HEK293 (cell line): ENCODE measurements around the gene AKIRIN1.

Experiments used
- CTCF ChIA-PET: fragments of 350-600 bp; formaldehyde crosslinking; extraction: SDS; loops from one replicate; lab custom pipeline; 2021; ENCODE audit warnings: antibody characterized with exemption; lab: Yijun Ruan, JAX
- POLR2A ChIA-PET: fragments of 300-600 bp; formaldehyde crosslinking; extraction: SDS; loops from one replicate; lab custom pipeline; 2020; ENCODE audit warnings: antibody characterized with exemption, inconsistent platforms; lab: Yijun Ruan, JAX
- H3K27ac ChIP-seq: fragments of 200-500 bp; sonication (Bioruptor generic); 2 replicates; pipeline ENCODE4 v1.5.1; 2014; ENCODE audit warnings: low read depth, low read length, control low read depth, inconsistent platforms; ENCODE audit errors: extremely low read depth
- H3K36me3 ChIP-seq, 2 experiments: fragments of 200-500 bp in 1 of 2; sonication (Bioruptor generic) in 1 of 2; 1 replicate in 1 of 2; 2 replicates in 1 of 2; pipeline ENCODE4 v1.5.1; 2014 to 2017; ENCODE audit warnings: inconsistent platforms in 2 of 2, low read length in 2 of 2; ENCODE audit not compliant: control insufficient read depth in 2 of 2, insufficient read depth in 1 of 2
- H3K4me1 ChIP-seq: fragments of 200-500 bp; sonication (Bioruptor generic); 2 replicates; pipeline ENCODE4 v1.5.1; 2014; ENCODE audit warnings: mild to moderate bottlenecking, low read length, inconsistent platforms; ENCODE audit not compliant: control insufficient read depth, insufficient read depth
- H3K4me3 ChIP-seq: 2 replicates; pipeline ENCODE4 v1.5.1; 2011; ENCODE audit warnings: low read depth, mild to moderate bottlenecking, control low read depth, low read length, moderate library complexity
- H3K9me3 ChIP-seq: fragments of 200-500 bp; sonication (Bioruptor generic); 2 replicates; pipeline ENCODE4 v1.5.1; 2014; ENCODE audit warnings: low read depth, low read length, inconsistent platforms; ENCODE audit not compliant: control insufficient read depth, insufficient read depth
- KLF8 ChIP-seq: fragments of 450-650 bp; formaldehyde crosslinking; IDR thresholded peaks from 2 replicates; pipeline ENCODE4 v1.5.1; 2016; ENCODE audit warnings: missing biosample characterization, missing genetic modification characterization
- KLF9 ChIP-seq: fragments of 450-650 bp; formaldehyde crosslinking; IDR thresholded peaks from 2 replicates; pipeline ENCODE4 v1.5.1; 2016; ENCODE audit warnings: missing biosample characterization, missing genetic modification characterization, low read depth
- PBX3 ChIP-seq: sonication (generic); formaldehyde crosslinking; IDR thresholded peaks from 2 replicates; pipeline ENCODE4 v1.8.1; 2022; ENCODE audit warnings: mild to moderate bottlenecking, moderate library complexity, missing genetic modification reagents
- SP3 ChIP-seq: fragments of 450-650 bp; formaldehyde crosslinking; IDR thresholded peaks from 2 replicates; pipeline ENCODE4 v1.5.1; 2016; ENCODE audit warnings: missing biosample characterization, missing genetic modification characterization
- ZBTB17 ChIP-seq: fragments of 450-650 bp; formaldehyde crosslinking; IDR thresholded peaks from 2 replicates; pipeline ENCODE4 v1.5.1; 2016; ENCODE audit warnings: missing biosample characterization, missing genetic modification characterization
- ZFP3 ChIP-seq: fragments of 450-650 bp; formaldehyde crosslinking; IDR thresholded peaks from 2 replicates; pipeline ENCODE4 v1.5.1; 2016; ENCODE audit warnings: low read depth, missing biosample characterization, missing genetic modification characterization
- ZFP69B ChIP-seq: fragments of 450-650 bp; formaldehyde crosslinking; IDR thresholded peaks from 2 replicates; pipeline ENCODE4 v1.5.1; 2016; ENCODE audit warnings: missing biosample characterization, missing genetic modification characterization
- ZIC2 ChIP-seq: fragments of 450-650 bp; formaldehyde crosslinking; IDR thresholded peaks from 2 replicates; pipeline ENCODE4 v1.5.1; 2016; ENCODE audit warnings: missing biosample characterization, missing genetic modification characterization
- ZNF2 ChIP-seq: fragments of 450-650 bp; formaldehyde crosslinking; IDR thresholded peaks from 2 replicates; pipeline ENCODE4 v1.5.1; 2016; ENCODE audit warnings: missing biosample characterization, missing genetic modification characterization
- ZNF302 ChIP-seq: fragments of 450-650 bp; formaldehyde crosslinking; IDR thresholded peaks from 2 replicates; pipeline ENCODE4 v1.5.1; 2016; ENCODE audit warnings: missing biosample characterization, missing genetic modification characterization, low read depth
- ZNF366 ChIP-seq: fragments of 450-650 bp; formaldehyde crosslinking; conservative IDR thresholded peaks from 2 replicates; pipeline ENCODE4 v1.5.1; 2016; ENCODE audit warnings: missing biosample characterization, missing genetic modification characterization
- ZNF473 ChIP-seq: fragments of 450-650 bp; formaldehyde crosslinking; IDR thresholded peaks from 2 replicates; pipeline ENCODE4 v1.5.1; 2017; ENCODE audit warnings: missing biosample characterization, missing genetic modification characterization
- ZNF488 ChIP-seq: fragments of 450-650 bp; formaldehyde crosslinking; IDR thresholded peaks from 2 replicates; pipeline ENCODE4 v1.5.1; 2016; ENCODE audit warnings: missing biosample characterization, missing genetic modification characterization
- ZNF629 ChIP-seq: fragments of 450-650 bp; formaldehyde crosslinking; IDR thresholded peaks from 2 replicates; pipeline ENCODE4 v1.5.1; 2017; ENCODE audit warnings: missing biosample characterization, missing genetic modification characterization
- ZNF664 ChIP-seq: fragments of 450-650 bp; formaldehyde crosslinking; IDR thresholded peaks from 2 replicates; pipeline ENCODE4 v1.5.1; 2016; ENCODE audit warnings: missing biosample characterization, missing genetic modification characterization
- ZNF692 ChIP-seq: fragments of 450-650 bp; formaldehyde crosslinking; IDR thresholded peaks from 2 replicates; pipeline ENCODE4 v1.5.1; 2016; ENCODE audit warnings: missing biosample characterization, missing genetic modification characterization
- ZNF837 ChIP-seq: fragments of 450-650 bp; formaldehyde crosslinking; IDR thresholded peaks from 2 replicates; pipeline ENCODE4 v1.5.1; 2016; ENCODE audit warnings: missing biosample characterization, missing genetic modification characterization
- ZSCAN5A ChIP-seq: fragments of 450-650 bp; formaldehyde crosslinking; IDR thresholded peaks from 2 replicates; pipeline ENCODE4 v1.5.1; 2016; ENCODE audit warnings: missing biosample characterization, missing genetic modification characterization

The AKIRIN1 gene

GRCh38 chr1:39043513-39043912 lies 52.4 kb downstream of the AKIRIN1 start:
- no peak overlapping the region for H3K27ac ChIP-seq
- H3K4me3 ChIP-seq = no peak overlapping the region
- peaks cover 3 to 9% of the 10 kb centered on the region in 2 experiments; a peak in 2 of 3 replicates for H3K36me3 ChIP-seq
- CTCF ChIA-PET = no interaction called here
- no peaks in the 10 kb centered on the region for H3K4me1 ChIP-seq
- TF ChIP-seq ZNF488 (tag by site-specific recombination) (no peak), ZNF366 (tag by site-specific recombination) (peak; percentile 73)
- TF ChIP-seq, all 188 proteins: peak for 1
- POLR2A ChIA-PET = no interaction called here
- H3K9me3 ChIP-seq = no peaks in the 10 kb centered on the region

- H3K36me3 ChIP-seq = peaks cover 3 to 9% of the 10 kb centered on the region in 2 experiments; a peak in 2 of 3 replicates
- no peak overlapping the region for H3K27ac ChIP-seq
Measured at GRCh38 chr1:39044762-39045161, 53.7 kb downstream of the AKIRIN1 start.

GRCh38 chr1:39045231-39045630 lies 54.2 kb downstream of the AKIRIN1 start:
- Histone ChIP-seq H3K36me3 (peaks cover 3 to 9% of the 10 kb centered on the region in 2 experiments; a peak in 2 of 3 replicates), H3K27ac (no peak overlapping the region), H3K4me3 (no peak overlapping the region), H3K9me3 (no peaks in the 10 kb centered on the region), H3K4me1 (no peaks in the 10 kb centered on the region)
- TF ChIP-seq ZNF629 (tag by site-specific recombination) (no peak), ZIC2 (no peak), SP3 (tag by site-specific recombination) (no peak), ZNF2 (tag by site-specific recombination) (no peak), ZSCAN5A (tag by site-specific recombination) (no peak), ZNF692 (no peak), ZNF473 (tag by site-specific recombination) (no peak)
- ChIA-PET CTCF (interaction anchor here (0.7 kb wide), 1 partner anchor 1029 kb away, joined by 3 read pairs; no protein-coding TSS in a partner anchor), POLR2A (no interaction called here)

More at GRCh38 chr1:39044762-39045161, 53.7 kb downstream of the AKIRIN1 start:
- CTCF ChIA-PET = interaction anchor here (0.7 kb wide), 1 partner anchor 1029 kb away, joined by 3 read pairs; no protein-coding TSS in a partner anchor
- H3K4me3 ChIP-seq = no peak overlapping the region
- TF ChIP-seq ZBTB17 = no peak
- no peak for TF ChIP-seq ZFP69B (tag by site-specific recombination)
- no peak for TF ChIP-seq PBX3 (CRISPR knock-in tag)
- TF ChIP-seq ZNF664 (tag by site-specific recombination) = no peak
- TF ChIP-seq KLF8 = no peak
- no peak for TF ChIP-seq KLF9 (tag by site-specific recombination)
- TF ChIP-seq ZFP3 (tag by site-specific recombination) = no peak
- no peak for TF ChIP-seq ZNF837
- TF ChIP-seq ZNF302 (tag by site-specific recombination) = no peak
- POLR2A ChIA-PET = no interaction called here
- H3K4me1 ChIP-seq = no peaks in the 10 kb centered on the region
- no peaks in the 10 kb centered on the region for H3K9me3 ChIP-seq
